ENCODE results near the gene LUC7L3. TPM values are rescaled to one million over a fixed set of nuclear protein-coding genes. Genes with fewer than 3 reads are reported as not detected.
"Not testable (repeated sequence)": the region's sequence is repeated elsewhere in the genome, so short reads cannot be mapped to it uniquely, and the experiment has no call there.

The LUC7L3 gene
- total and polyA plus RNA-seq, 9 donors, result 76.3 to 302 (median 257) TPM

- Histone ChIP-seq H3K36me3 (ENCODE audit: control insufficient read depth, insufficient read depth, low read length) (no peaks in the 10 kb centered on the region), H3K9me3 (replicated peaks; ENCODE audit: control insufficient read depth, low read depth, low read length) (no peaks in the 10 kb centered on the region), H3K4me3 (ENCODE audit: low read length) (no peak overlapping the region), H3K4me1 (ENCODE audit: control insufficient read depth, insufficient read depth, low read length) (peaks cover 6% of the 10 kb centered on the region), H3K27me3 (ENCODE audit: control insufficient read depth, insufficient read depth, low read length) (no peaks in the 10 kb centered on the region), H3K27ac (ENCODE audit: low read length) (no peak overlapping the region)
- no CpG with 5 or more reads among the region's 6 CpGs for WGBS (ENCODE audit: insufficient coverage)
- no peak for DNase-seq
Measured at GRCh38 chr17:50794361-50794760, 75.0 kb downstream of the LUC7L3 start.

- Histone ChIP-seq H3K9me3 (replicated peaks; ENCODE audit: control insufficient read depth, low read depth, low read length) (no peaks in the 10 kb centered on the region), H3K27ac (ENCODE audit: low read length) (no peak overlapping the region), H3K36me3 (ENCODE audit: control insufficient read depth, insufficient read depth, low read length) (no peaks in the 10 kb centered on the region), H3K4me1 (ENCODE audit: control insufficient read depth, insufficient read depth, low read length) (peaks cover 6% of the 10 kb centered on the region), H3K4me3 (ENCODE audit: low read length) (no peak overlapping the region), H3K27me3 (ENCODE audit: control insufficient read depth, insufficient read depth, low read length) (no peaks in the 10 kb centered on the region)
- DNase-seq, result peak; percentile 32
- whole genome bisulfite sequencing (ENCODE audit: insufficient coverage), result no CpG with 5 or more reads among the region's 11 CpGs
Measured at GRCh38 chr17:50797135-50797810, 77.9 kb downstream of the LUC7L3 start.

- Histone ChIP-seq H3K4me1 (ENCODE audit: control insufficient read depth, insufficient read depth, low read length) (peaks cover 6% of the 10 kb centered on the region), H3K27me3 (ENCODE audit: control insufficient read depth, insufficient read depth, low read length) (no peaks in the 10 kb centered on the region), H3K27ac (ENCODE audit: low read length) (no peak overlapping the region), H3K9me3 (replicated peaks; ENCODE audit: control insufficient read depth, low read depth, low read length) (no peaks in the 10 kb centered on the region), H3K4me3 (ENCODE audit: low read length) (no peak overlapping the region), H3K36me3 (ENCODE audit: control insufficient read depth, insufficient read depth, low read length) (no peaks in the 10 kb centered on the region)
- peak; percentile 33 for DNase-seq
- 76% methylated on average over 15 of the region's 19 CpGs for WGBS (ENCODE audit: insufficient coverage)
Measured at GRCh38 chr17:50798424-50799288, 79.3 kb downstream of the LUC7L3 start.

- Histone ChIP-seq H3K36me3 (ENCODE audit: control insufficient read depth, insufficient read depth, low read length) (no peaks in the 10 kb centered on the region), H3K9me3 (replicated peaks; ENCODE audit: control insufficient read depth, low read depth, low read length) (no peaks in the 10 kb centered on the region), H3K27ac (ENCODE audit: low read length) (no peak overlapping the region), H3K4me3 (ENCODE audit: low read length) (no peak overlapping the region), H3K27me3 (ENCODE audit: control insufficient read depth, insufficient read depth, low read length) (no peaks in the 10 kb centered on the region), H3K4me1 (ENCODE audit: control insufficient read depth, insufficient read depth, low read length) (peaks cover 6% of the 10 kb centered on the region)
- 88% methylated on average over 3 of the region's 9 CpGs for WGBS (ENCODE audit: insufficient coverage)
- DNase-seq, result no peak
Measured at GRCh38 chr17:50799582-50799981, 80.2 kb downstream of the LUC7L3 start.

GRCh38 chr17:50800196-50800700 lies 80.8 kb downstream of the LUC7L3 start:
- DNase-seq, result no peak
- Histone ChIP-seq H3K36me3 (ENCODE audit: control insufficient read depth, insufficient read depth, low read length) (no peaks in the 10 kb centered on the region), H3K9me3 (replicated peaks; ENCODE audit: control insufficient read depth, low read depth, low read length) (no peaks in the 10 kb centered on the region), H3K27me3 (ENCODE audit: control insufficient read depth, insufficient read depth, low read length) (no peaks in the 10 kb centered on the region), H3K4me3 (ENCODE audit: low read length) (no peak overlapping the region), H3K27ac (ENCODE audit: low read length) (no peak overlapping the region), H3K4me1 (ENCODE audit: control insufficient read depth, insufficient read depth, low read length) (peaks cover 6% of the 10 kb centered on the region)
- 91% methylated on average over 12 of the region's 12 CpGs for WGBS (ENCODE audit: insufficient coverage)

GRCh38 chr17:50802609-50803571 lies 83.5 kb downstream of the LUC7L3 start:
- H3K4me1 ChIP-seq (ENCODE audit: control insufficient read depth, insufficient read depth, low read length), result no peaks in the 10 kb centered on the region
- no peak for DNase-seq
- H3K36me3 ChIP-seq (ENCODE audit: control insufficient read depth, insufficient read depth, low read length), result no peaks in the 10 kb centered on the region
- no peaks in the 10 kb centered on the region for H3K27me3 ChIP-seq (ENCODE audit: control insufficient read depth, insufficient read depth, low read length)
- H3K9me3 ChIP-seq (replicated peaks; ENCODE audit: control insufficient read depth, low read depth, low read length), result no peaks in the 10 kb centered on the region
- no peak overlapping the region for H3K27ac ChIP-seq (ENCODE audit: low read length)
- 79% methylated on average over 4 of the region's 12 CpGs for WGBS (ENCODE audit: insufficient coverage)
- H3K4me3 ChIP-seq (ENCODE audit: low read length), result no peak overlapping the region

- WGBS (ENCODE audit: insufficient coverage), result 83% methylated on average over 4 of the region's 6 CpGs
- Histone ChIP-seq H3K9me3 (replicated peaks; ENCODE audit: control insufficient read depth, low read depth, low read length) (no peaks in the 10 kb centered on the region), H3K27me3 (ENCODE audit: control insufficient read depth, insufficient read depth, low read length) (no peaks in the 10 kb centered on the region)
Measured at GRCh38 chr17:50803676-50804075, 84.3 kb downstream of the LUC7L3 start.

GRCh38 chr17:50804749-50805475 lies 85.5 kb downstream of the LUC7L3 start:
- not testable (repeated sequence) for H3K4me3 ChIP-seq (ENCODE audit: low read length); H3K4me1 ChIP-seq (ENCODE audit: control insufficient read depth, insufficient read depth, low read length); DNase-seq; H3K27ac ChIP-seq (ENCODE audit: low read length); H3K27me3 ChIP-seq (ENCODE audit: control insufficient read depth, insufficient read depth, low read length); H3K36me3 ChIP-seq (ENCODE audit: control insufficient read depth, insufficient read depth, low read length); H3K9me3 ChIP-seq (replicated peaks; ENCODE audit: control insufficient read depth, low read depth, low read length)
- WGBS (ENCODE audit: insufficient coverage), result no CpG with 5 or more reads among the region's 13 CpGs

More at GRCh38 chr17:50803676-50804075, 84.3 kb downstream of the LUC7L3 start:
- Histone ChIP-seq H3K27ac (ENCODE audit: low read length) (no peak overlapping the region), H3K4me1 (ENCODE audit: control insufficient read depth, insufficient read depth, low read length) (no peaks in the 10 kb centered on the region), H3K4me3 (ENCODE audit: low read length) (no peak overlapping the region), H3K36me3 (ENCODE audit: control insufficient read depth, insufficient read depth, low read length) (no peaks in the 10 kb centered on the region)
- DNase-seq, result no peak

- Histone ChIP-seq H3K9me3 (replicated peaks; ENCODE audit: control insufficient read depth, low read depth, low read length) (no peaks in the 10 kb centered on the region), H3K4me1 (ENCODE audit: control insufficient read depth, insufficient read depth, low read length) (no peaks in the 10 kb centered on the region), H3K36me3 (ENCODE audit: control insufficient read depth, insufficient read depth, low read length) (no peaks in the 10 kb centered on the region), H3K27me3 (ENCODE audit: control insufficient read depth, insufficient read depth, low read length) (no peaks in the 10 kb centered on the region), H3K4me3 (ENCODE audit: low read length) (no peak overlapping the region), H3K27ac (ENCODE audit: low read length) (no peak overlapping the region)
- no peak for DNase-seq
- 58% methylated on average over 2 of the region's 6 CpGs for WGBS (ENCODE audit: insufficient coverage)
Measured at GRCh38 chr17:50805486-50805885, 86.1 kb downstream of the LUC7L3 start.
